Suprapubic skin (tissue), 4 donors: ENCODE results near the gene FGF11. TPM values are rescaled to one million over a fixed set of nuclear protein-coding genes. Genes with fewer than 3 reads are reported as not detected.

Experiments
- DNase-seq, 2 donors: peaks; one replicate each; pipeline ENCODE4 v3.0.0-alpha.2; 2019; ENCODE audit warnings: low spot score in 2 of 2
- H3K27ac ChIP-seq: fragments of 200-600 bp; sonication (generic); one replicate; pipeline ENCODE4 v1.5.1; 2019
- H3K27me3 ChIP-seq: fragments of 200-600 bp; sonication (generic); one replicate; pipeline ENCODE4 v1.5.1; 2019
- H3K36me3 ChIP-seq: fragments of 200-600 bp; sonication (generic); one replicate; pipeline ENCODE4 v1.5.1; 2019
- H3K4me1 ChIP-seq: fragments of 200-600 bp; sonication (generic); one replicate; pipeline ENCODE4 v1.5.1; 2019
- H3K4me3 ChIP-seq: fragments of 200-600 bp; sonication (generic); one replicate; pipeline ENCODE4 v1.5.1; 2019; ENCODE audit warnings: mild to moderate bottlenecking
- H3K9me3 ChIP-seq: fragments of 200-600 bp; sonication (generic); one replicate; pipeline ENCODE4 v1.5.1; 2019
- CTCF ChIP-seq, 2 donors: fragments of 200-600 bp in 1 of 2; fragments of 450-650 bp in 1 of 2; sonication (generic) in 1 of 2; IDR thresholded peaks; one replicate each; pipeline ENCODE4 v1.5.1; 2016 to 2019; ENCODE audit warnings: antibody characterized with exemption in 2 of 2, mild to moderate bottlenecking in 1 of 2, moderate library complexity in 1 of 2
- EP300 ChIP-seq: sonication (generic); formaldehyde crosslinking; IDR thresholded peaks from one replicate; pipeline ENCODE4 v1.6.1; 2017; ENCODE audit warnings: antibody characterized with exemption
- POLR2A ChIP-seq, 2 donors: fragments of 450-650 bp; IDR thresholded peaks; one replicate each; pipeline ENCODE4 v1.6.1; 2017; ENCODE audit warnings: antibody characterized with exemption in 2 of 2, mild to moderate bottlenecking in 2 of 2, moderate library complexity in 2 of 2
- POLR2AphosphoS5 ChIP-seq, 3 donors: sonication (generic); formaldehyde crosslinking; IDR thresholded peaks; one replicate each; pipeline ENCODE4 v1.6.1; 2017; ENCODE audit warnings: antibody characterized with exemption in 3 of 3
- WGBS: methylation state at CpG from one replicate; pipeline ENCODE4 v1.1.5; 2018; 5-methylcytosine and 5-hydroxymethylcytosine counted together
- total RNA-seq, 4 donors: library from RNA; depleted of rRNA; stranded (reverse); fragments of >200 nt; gene quantifications; one replicate each; pipeline ENCODE4 v1.1.0, GENCODE V29; 2016

Gene FGF11
- total RNA-seq, 4 donors from 2014 or later = 10.3 to 28.5 (median 12.5) TPM

GRCh38 chr17:7406235-7406825, 33.0 kb upstream of the FGF11 start:
- H3K27ac ChIP-seq = no peak overlapping the region
- peaks cover 37% of the 10 kb centered on the region for H3K4me1 ChIP-seq
- WGBS = 52% methylated on average over 12 of the region's 12 CpGs
- H3K9me3 ChIP-seq = no peaks in the 10 kb centered on the region
- no peak overlapping the region for H3K4me3 ChIP-seq
- peak in 1 of 2 donors; percentile 61 for DNase-seq
- peaks cover 12% of the 10 kb centered on the region for H3K36me3 ChIP-seq
- no peaks in the 10 kb centered on the region for H3K27me3 ChIP-seq
- TF ChIP-seq POLR2AphosphoS5 (IDR thresholded peaks at IDR 0.05) (no peak), POLR2A (IDR thresholded peaks at IDR 0.05) (no peak)

- Histone ChIP-seq H3K9me3 (no peaks in the 10 kb centered on the region), H3K4me1 (peaks cover 36% of the 10 kb centered on the region), H3K27me3 (no peaks in the 10 kb centered on the region), H3K4me3 (no peak overlapping the region), H3K36me3 (peaks cover 12% of the 10 kb centered on the region), H3K27ac (no peak overlapping the region)
- WGBS = 90% methylated on average over 13 of the region's 13 CpGs
- DNase-seq = peak in 1 of 2 donors; percentile 59
- TF ChIP-seq POLR2AphosphoS5 (IDR thresholded peaks at IDR 0.05) (no peak), EP300 (no peak), POLR2A (IDR thresholded peaks at IDR 0.05) (no peak), CTCF (IDR thresholded peaks at IDR 0.05) (no peak)
Observed at GRCh38 chr17:7407082-7407481, 32.2 kb upstream of the FGF11 start.

GRCh38 chr17:7407485-7408251, 31.6 kb upstream of the FGF11 start, which contains the start of gene NLGN2:
Gene NLGN2, plus strand, starts transcription at chr17:7407845. Its CDS starts 411 bp downstream, at chr17:7408256.
- Histone ChIP-seq H3K4me3 (no peak within 1 kb of the TSS), H3K27ac (no peak within 1 kb of the TSS)

GRCh38 chr17:7408252-7408727, 31.0 kb upstream of the FGF11 start:
- Histone ChIP-seq H3K4me3 (no peak overlapping the region), H3K36me3 (peaks cover 12% of the 10 kb centered on the region), H3K9me3 (no peaks in the 10 kb centered on the region), H3K27me3 (no peaks in the 10 kb centered on the region), H3K4me1 (peaks cover 24% of the 10 kb centered on the region), H3K27ac (no peak overlapping the region)
- peak in 1 of 2 donors; percentile 48 for DNase-seq
- 55% methylated on average over 37 of the region's 58 CpGs for WGBS
- TF ChIP-seq POLR2AphosphoS5 (IDR thresholded peaks at IDR 0.05) (no peak), EP300 (no peak), POLR2A (IDR thresholded peaks at IDR 0.05) (no peak), CTCF (IDR thresholded peaks at IDR 0.05) (no peak)

More at GRCh38 chr17:7407485-7408251, 31.6 kb upstream of the FGF11 start, which contains the start of gene NLGN2:
- TF ChIP-seq CTCF (IDR thresholded peaks at IDR 0.05) = no peak
- no peak for TF ChIP-seq POLR2A (IDR thresholded peaks at IDR 0.05)
- TF ChIP-seq POLR2AphosphoS5 (IDR thresholded peaks at IDR 0.05) = no peak
- TF ChIP-seq EP300 = no peak
- H3K27me3 ChIP-seq = no peaks in the 10 kb centered on the region
- peaks cover 12% of the 10 kb centered on the region for H3K36me3 ChIP-seq
- peak in 1 of 2 donors; percentile 62 for DNase-seq
- peaks cover 31% of the 10 kb centered on the region for H3K4me1 ChIP-seq
- no peaks in the 10 kb centered on the region for H3K9me3 ChIP-seq
- 66% methylated on average over 11 of the region's 12 CpGs for WGBS

GRCh38 chr17:7408863-7409262, 30.4 kb upstream of the FGF11 start:
- no peaks in the 10 kb centered on the region for H3K27me3 ChIP-seq
- peaks cover 12% of the 10 kb centered on the region for H3K36me3 ChIP-seq
- no peak for TF ChIP-seq POLR2A (IDR thresholded peaks at IDR 0.05)
- no peak for TF ChIP-seq CTCF (IDR thresholded peaks at IDR 0.05)
- TF ChIP-seq POLR2AphosphoS5 (IDR thresholded peaks at IDR 0.05) = no peak
- TF ChIP-seq EP300 = no peak
- no peak overlapping the region for H3K4me3 ChIP-seq
- whole genome bisulfite sequencing = 73% methylated on average over 6 of the region's 6 CpGs
- H3K4me1 ChIP-seq = peaks cover 22% of the 10 kb centered on the region
- H3K9me3 ChIP-seq = no peaks in the 10 kb centered on the region
- peak in 1 of 2 donors; percentile 50 for DNase-seq
- H3K27ac ChIP-seq = no peak overlapping the region
